Adrenal gland (tissue), 12 donors: Measurements from ENCODE around the gene NPEPL1. TPM values are rescaled to one million over a fixed set of nuclear protein-coding genes. Genes with fewer than 3 reads are reported as not detected.

Experiments used
- DNase-seq, 7 donors: peaks; one replicate each; pipeline ENCODE4 v3.0.0-alpha.2; 2019 to 2020
- H3K27ac ChIP-seq, 5 donors: fragments of 200-600 bp; sonication (generic) in 4 of 5; 1 replicate in 3 of 5; 2 replicates in 2 of 5; pipeline versions ENCODE4 v1.5.1 to v1.8.0; 2016 to 2020; ENCODE audit warnings: mild to moderate bottlenecking in 1 of 5
- H3K27me3 ChIP-seq: fragments of 200-600 bp; 2 replicates; pipeline ENCODE4 v1.8.0; 2021
- H3K36me3 ChIP-seq, 2 donors: fragments of 200-600 bp; replicated peaks in 1 of 2; 1 replicate in 1 of 2; 2 replicates in 1 of 2; pipeline versions ENCODE4 v1.5.1 to v1.8.0; 2018 to 2022
- H3K4me1 ChIP-seq, 2 donors: fragments of 200-600 bp; replicated peaks in 1 of 2; 1 replicate in 1 of 2; 2 replicates in 1 of 2; pipeline versions ENCODE4 v1.5.1 to v1.8.0; 2018 to 2021
- H3K4me3 ChIP-seq, 4 donors: fragments of 200-600 bp; sonication (generic) in 3 of 4; one replicate each; pipeline ENCODE4 v1.5.1; 2016 to 2018
- H3K9me3 ChIP-seq, 3 donors: fragments of 200-600 bp; sonication (generic) in 1 of 3; replicated peaks in 1 of 3; 1 replicate in 2 of 3; 2 replicates in 1 of 3; pipeline versions ENCODE4 v1.5.1 to v1.8.0; 2016 to 2021
- CTCF ChIP-seq, 6 experiments: fragments of 450-650 bp in 4 of 6; fragments of 200-600 bp in 2 of 6; sonication (generic) in 1 of 6; IDR thresholded peaks; 1 replicate in 5 of 6; 2 replicates in 1 of 6; pipeline versions ENCODE4 v1.5.1 to v1.8.0; 2016 to 2021; ENCODE audit warnings: antibody characterized with exemption in 6 of 6, mild to moderate bottlenecking in 2 of 6, moderate library complexity in 1 of 6
- POLR2A ChIP-seq, 2 donors: fragments of 450-650 bp; IDR thresholded peaks; one replicate each; pipeline ENCODE4 v1.6.1; 2017; ENCODE audit warnings: antibody characterized with exemption in 2 of 2, mild to moderate bottlenecking in 2 of 2, moderate library complexity in 1 of 2
- WGBS, 4 donors: extraction: QIAGEN DNeasy Blood & Tissue Kit in 2 of 4; methylation state at CpG; one replicate each; pipeline versions ENCODE4 v1.1.5 to v1.1.7; 2013 to 2017; 5-methylcytosine and 5-hydroxymethylcytosine counted together
- intact Hi-C, 2 donors: fragments of 100-400 bp; cut with DNase I; formaldehyde crosslinking; loops; one replicate each; pipeline versions ENCODE4 v1.14.1 to v1.15.0; 2022 to 2023
- polyA plus RNA-seq, 3 donors: library from polyadenylated mRNA; stranded (reverse); fragments of 200-250 nt in 2 of 3; fragments of 350-450 nt in 1 of 3; fragmentation: Illumina TruSeq in 1 of 3; extraction: RNeasy Lipid Tissue Mini Kit (QIAGEN cat#74804) in 1 of 3; gene quantifications; one replicate each; pipeline ENCODE4 v1.2.3, GENCODE V29; 2013 to 2014
- total RNA-seq, 9 donors: library from RNA; depleted of rRNA in 4 of 9; stranded (reverse); fragments of >200 nt in 4 of 9; fragments of 120-200 nt in 1 of 9; fragmentation: NEBNext Ultra II Directional in 1 of 9; extraction: Animal tissue kit (Norgen Biotek cat#: 25700) in 1 of 9; gene quantifications; one replicate each; pipeline versions ENCODE4 v1.1.0 to v1.2.4, GENCODE V29; 2013 to 2023
- donor health status: healthy with polysubstance abuse.
- donor health status: Bipolar disorder and iron deficiency.
- donor health status: DM: yes; HTN: yes; CAD: no.
- donor health status: DM: no; HTN: no; CAD: no.
- donor health status: DM: no; HTN: no; CAD: no.
- donor health status: DM: yes; HTN: yes; CAD: no.

The NPEPL1 gene
- total and polyA plus RNA-seq, 12 donors, result 9.3 to 158 (median 35.2) TPM

DNA sequence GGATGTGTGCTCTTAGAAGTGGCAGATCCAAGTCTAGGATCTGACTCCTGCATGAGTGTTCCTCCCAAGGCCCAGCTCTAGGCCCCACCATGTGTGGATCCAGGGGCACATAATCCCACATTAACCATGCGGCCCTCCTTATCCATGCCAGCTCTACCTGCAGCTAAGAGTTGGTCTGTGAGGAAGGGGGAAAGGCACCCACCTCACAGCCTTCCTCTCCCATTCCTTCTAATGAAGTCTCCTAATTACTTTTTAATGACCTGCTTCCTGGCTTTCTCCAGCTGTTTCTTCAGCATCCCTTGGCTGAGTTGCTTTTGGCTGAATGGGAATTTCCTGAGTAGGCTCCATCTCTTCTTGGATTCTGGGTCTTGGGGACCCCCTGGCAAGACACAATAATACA is 52.2 kb downstream of the NPEPL1 start:
- WGBS, 4 donors, result 67 to 100% (median 85%) methylated on average over 1 of the region's 1 CpG
- intact Hi-C loops, result no loop called here
- H3K4me1 ChIP-seq, result no peaks in the 10 kb centered on the region
- no peak for DNase-seq
- H3K9me3 ChIP-seq, result no peaks in the 10 kb centered on the region
- no peak for TF ChIP-seq CTCF (IDR thresholded peaks at IDR 0.05)
- no peak for TF ChIP-seq POLR2A (IDR thresholded peaks at IDR 0.05)
- no peak overlapping the region for H3K4me3 ChIP-seq
- H3K27me3 ChIP-seq, result no peaks in the 10 kb centered on the region
- H3K36me3 ChIP-seq, result no peaks in the 10 kb centered on the region
- no peak overlapping the region for H3K27ac ChIP-seq

- Histone ChIP-seq H3K4me1 (no peaks in the 10 kb centered on the region), H3K27ac (no peak overlapping the region), H3K4me3 (no peak overlapping the region), H3K9me3 (no peaks in the 10 kb centered on the region), H3K36me3 (no peaks in the 10 kb centered on the region), H3K27me3 (no peaks in the 10 kb centered on the region)
- no peak for DNase-seq
- 89 to 100% (median 100%) methylated on average over 1 of the region's 1 CpG for WGBS, 4 donors
- TF ChIP-seq POLR2A (IDR thresholded peaks at IDR 0.05) (no peak), CTCF (IDR thresholded peaks at IDR 0.05) (no peak)
- intact Hi-C loops, result no loop called here
These were observed 52.8 kb downstream of the NPEPL1 start for GRCh38 chr20:58745391-58745790.

DNA sequence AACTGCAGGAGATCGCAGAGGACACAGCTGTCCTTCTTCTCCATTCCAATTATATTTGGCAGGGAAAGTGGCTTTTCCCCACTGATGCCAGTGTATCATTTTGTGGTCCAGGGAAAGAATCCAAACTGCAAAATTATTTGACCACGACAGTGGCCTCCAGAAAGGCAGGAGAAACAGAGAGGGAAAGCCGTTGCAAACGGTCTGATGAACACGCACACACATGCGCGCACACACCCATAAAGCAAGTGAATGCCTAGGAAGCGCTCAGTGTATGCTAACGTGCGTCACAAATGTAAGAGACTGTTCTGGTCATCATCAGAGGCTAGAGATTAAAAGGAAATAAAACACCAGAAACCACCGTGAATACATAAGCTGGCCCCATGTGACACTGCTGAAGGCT is 54.0 kb downstream of the NPEPL1 start:
- intact Hi-C loops, result no loop called here
- H3K27ac ChIP-seq, result no peak overlapping the region
- WGBS, 4 donors, result 57 to 70% (median 63%) methylated on average over 11 of the region's 11 CpGs

DNA sequence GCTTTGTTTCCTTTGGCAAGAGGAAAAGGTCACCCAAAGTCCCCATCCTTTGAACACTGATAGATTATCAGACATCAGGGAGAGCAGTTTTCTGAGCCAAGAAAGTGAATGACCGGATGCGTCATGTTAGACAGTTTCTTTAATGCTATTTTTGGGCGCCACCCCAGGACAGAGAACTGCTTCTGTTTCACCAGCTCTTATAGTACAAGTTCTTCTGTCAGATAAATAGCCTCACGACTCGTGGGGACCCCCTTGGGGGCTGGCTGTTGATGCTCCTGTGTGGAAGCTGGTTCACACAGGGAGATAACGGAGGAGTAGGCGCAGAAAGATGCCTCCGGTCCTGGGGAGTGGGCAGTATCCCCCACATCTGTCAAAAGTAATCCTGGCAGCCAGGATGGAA is 54.6 kb downstream of the NPEPL1 start:
- TF ChIP-seq POLR2A (IDR thresholded peaks at IDR 0.05), result no peak
- no peak for TF ChIP-seq CTCF (IDR thresholded peaks at IDR 0.05)
- 43 to 48% (median 46%) methylated on average over 8 of the region's 8 CpGs for WGBS, 4 donors
- Histone ChIP-seq H3K9me3 (no peaks in the 10 kb centered on the region), H3K27me3 (no peaks in the 10 kb centered on the region), H3K4me3 (no peak overlapping the region), H3K4me1 (no peaks in the 10 kb centered on the region), H3K27ac (no peak overlapping the region), H3K36me3 (no peaks in the 10 kb centered on the region)
- DNase-seq, result peak in 1 of 7 donors; percentile 10
- intact Hi-C loops, result no loop called here

More for the DNA sequence above, 54.0 kb downstream of the NPEPL1 start:
- no peak for TF ChIP-seq CTCF (IDR thresholded peaks at IDR 0.05)
- no peak for TF ChIP-seq POLR2A (IDR thresholded peaks at IDR 0.05)
- Histone ChIP-seq H3K27me3 (no peaks in the 10 kb centered on the region), H3K9me3 (no peaks in the 10 kb centered on the region), H3K4me3 (no peak overlapping the region), H3K36me3 (no peaks in the 10 kb centered on the region), H3K4me1 (no peaks in the 10 kb centered on the region)
- no peak for DNase-seq
